ENCODE measurements around the gene CERS6. TPM values are rescaled to one million over a fixed set of nuclear protein-coding genes. Genes with fewer than 3 reads are reported as not detected.

The CERS6 gene
- total RNA-seq, 4 donors from 2014 or later = 53.7 to 78.3 (median 63.8) TPM

- TF ChIP-seq CTCF (IDR thresholded peaks at IDR 0.05) (no peak), POLR2A (IDR thresholded peaks at IDR 0.05) (no peak)
- 58 to 72% methylated on average over 1 of the region's 1 CpG for whole genome bisulfite sequencing, 2 donors
- intact Hi-C loops (cut with DNase I; ENCODE audit: low total_unique reads) = no loop called here
- DNase-seq (ENCODE audit: low spot score in 2 of 2) = no peak
- no peak overlapping the region for H3K4me3 ChIP-seq (ENCODE audit: low read depth, poor library complexity, severe bottlenecking)
These were observed 138.7 kb downstream of the CERS6 start for GRCh38 chr2:168594778-168595177.

GRCh38 chr2:168596881-168597655 lies 141.0 kb downstream of the CERS6 start:
- no peak for DNase-seq (ENCODE audit: low spot score in 2 of 2)
- WGBS, 2 donors = 88 to 91% methylated on average over 6 of the region's 6 CpGs
- intact Hi-C loops (cut with DNase I; ENCODE audit: low total_unique reads) = no loop called here
- no peak for TF ChIP-seq POLR2A (IDR thresholded peaks at IDR 0.05)
- H3K4me3 ChIP-seq (ENCODE audit: low read depth, poor library complexity, severe bottlenecking) = no peak overlapping the region

- WGBS, 2 donors = 96 to 100% methylated on average over 1 of the region's 1 CpG
- no peak overlapping the region for H3K4me3 ChIP-seq (ENCODE audit: low read depth, poor library complexity, severe bottlenecking)
- TF ChIP-seq CTCF (IDR thresholded peaks at IDR 0.05) (no peak), POLR2A (IDR thresholded peaks at IDR 0.05) (no peak)
- DNase-seq (ENCODE audit: low spot score in 2 of 2) = no peak
- intact Hi-C loops (cut with DNase I; ENCODE audit: low total_unique reads) = no loop called here
These were observed 143.7 kb downstream of the CERS6 start for GRCh38 chr2:168599738-168600137.

- WGBS, 2 donors = 98 to 99% methylated on average over 2 of the region's 2 CpGs
- DNase-seq (ENCODE audit: low spot score in 2 of 2) = no peak
- intact Hi-C loops (cut with DNase I; ENCODE audit: low total_unique reads) = no loop called here
These were observed 144.9 kb downstream of the CERS6 start for GRCh38 chr2:168600949-168601348.

GRCh38 chr2:168601741-168602140 lies 145.7 kb downstream of the CERS6 start:
- no peak for DNase-seq (ENCODE audit: low spot score in 2 of 2)
- 89 to 93% methylated on average over 3 of the region's 3 CpGs for WGBS, 2 donors
- intact Hi-C loops (cut with DNase I; ENCODE audit: low total_unique reads) = no loop called here
- no peak overlapping the region for H3K4me3 ChIP-seq (ENCODE audit: low read depth, poor library complexity, severe bottlenecking)
- TF ChIP-seq CTCF (IDR thresholded peaks at IDR 0.05) (no peak), POLR2A (IDR thresholded peaks at IDR 0.05) (no peak)

More at GRCh38 chr2:168600949-168601348, 144.9 kb downstream of the CERS6 start:
- no peak overlapping the region for H3K4me3 ChIP-seq (ENCODE audit: low read depth, poor library complexity, severe bottlenecking)
- no peak for TF ChIP-seq CTCF (IDR thresholded peaks at IDR 0.05)
- no peak for TF ChIP-seq POLR2A (IDR thresholded peaks at IDR 0.05)

- H3K4me3 ChIP-seq (ENCODE audit: low read depth, poor library complexity, severe bottlenecking) = no peak overlapping the region
- intact Hi-C loops (cut with DNase I; ENCODE audit: low total_unique reads) = no loop called here
- no peak for DNase-seq (ENCODE audit: low spot score in 2 of 2)
- TF ChIP-seq POLR2A (IDR thresholded peaks at IDR 0.05) (no peak), CTCF (IDR thresholded peaks at IDR 0.05) (no peak)
- 96 to 98% methylated on average over 2 of the region's 2 CpGs for WGBS, 2 donors
These were observed 146.3 kb downstream of the CERS6 start for GRCh38 chr2:168602379-168602778.
